GM12874 (cell line): Measurements from ENCODE around the gene ANKRD44.

Source experiments
- TF ChIP-seq, protein P1 (sequence below): IDR thresholded peaks from 2 replicates; pipeline ENCODE4 v1.5.1; 2011; ENCODE audit warnings: low read depth, mild to moderate bottlenecking, control low read depth, low read length, moderate library complexity; ENCODE audit not compliant: insufficient read depth

Gene ANKRD44

DNA sequence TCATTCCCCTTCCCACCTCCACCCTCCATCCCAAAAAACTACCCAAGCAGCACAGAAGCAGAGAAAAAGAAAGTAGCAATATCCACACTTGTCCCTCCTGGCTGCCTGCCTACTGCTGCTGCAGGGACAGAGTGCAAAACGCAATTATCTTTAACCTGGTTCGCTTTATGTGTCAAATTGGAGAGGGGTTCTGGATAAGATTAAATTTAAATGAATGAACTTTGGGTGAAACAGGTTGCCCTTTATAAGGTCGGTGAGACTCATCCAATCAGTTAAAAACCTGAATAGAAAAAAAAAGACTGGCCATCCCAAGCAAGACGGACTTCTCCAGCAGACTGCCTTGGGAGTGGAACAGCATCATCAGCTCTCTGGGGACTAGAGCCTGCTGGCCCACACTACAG is 62.6 kb downstream of the ANKRD44 start:
- TF ChIP-seq, protein P1, sequence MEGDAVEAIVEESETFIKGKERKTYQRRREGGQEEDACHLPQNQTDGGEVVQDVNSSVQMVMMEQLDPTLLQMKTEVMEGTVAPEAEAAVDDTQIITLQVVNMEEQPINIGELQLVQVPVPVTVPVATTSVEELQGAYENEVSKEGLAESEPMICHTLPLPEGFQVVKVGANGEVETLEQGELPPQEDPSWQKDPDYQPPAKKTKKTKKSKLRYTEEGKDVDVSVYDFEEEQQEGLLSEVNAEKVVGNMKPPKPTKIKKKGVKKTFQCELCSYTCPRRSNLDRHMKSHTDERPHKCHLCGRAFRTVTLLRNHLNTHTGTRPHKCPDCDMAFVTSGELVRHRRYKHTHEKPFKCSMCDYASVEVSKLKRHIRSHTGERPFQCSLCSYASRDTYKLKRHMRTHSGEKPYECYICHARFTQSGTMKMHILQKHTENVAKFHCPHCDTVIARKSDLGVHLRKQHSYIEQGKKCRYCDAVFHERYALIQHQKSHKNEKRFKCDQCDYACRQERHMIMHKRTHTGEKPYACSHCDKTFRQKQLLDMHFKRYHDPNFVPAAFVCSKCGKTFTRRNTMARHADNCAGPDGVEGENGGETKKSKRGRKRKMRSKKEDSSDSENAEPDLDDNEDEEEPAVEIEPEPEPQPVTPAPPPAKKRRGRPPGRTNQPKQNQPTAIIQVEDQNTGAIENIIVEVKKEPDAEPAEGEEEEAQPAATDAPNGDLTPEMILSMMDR, result no peak

DNA sequence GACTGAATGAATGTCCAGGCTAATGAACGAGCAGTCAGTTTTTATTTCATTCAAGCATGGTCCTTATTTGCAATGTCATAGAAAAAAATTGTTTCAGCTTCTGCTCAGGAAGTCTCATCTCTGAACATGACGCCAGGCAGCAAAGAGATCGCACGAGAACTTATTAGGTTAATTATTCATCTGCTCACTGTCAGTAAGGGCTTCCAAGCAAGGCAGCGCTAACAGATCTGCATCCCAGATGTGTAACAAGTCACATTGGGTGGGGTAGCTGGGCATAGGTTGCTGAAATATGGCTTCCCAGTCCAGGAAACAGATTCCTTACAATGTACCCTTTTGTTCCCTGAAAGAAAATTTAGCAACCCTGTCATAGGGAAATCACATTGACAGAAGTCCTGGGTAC is 63.5 kb downstream of the ANKRD44 start:
- TF ChIP-seq, protein P1, result no peak

GRCh38 chr2:197245829-197246804 is 64.5 kb downstream of the ANKRD44 start:
- TF ChIP-seq, protein P1, result no peak

DNA sequence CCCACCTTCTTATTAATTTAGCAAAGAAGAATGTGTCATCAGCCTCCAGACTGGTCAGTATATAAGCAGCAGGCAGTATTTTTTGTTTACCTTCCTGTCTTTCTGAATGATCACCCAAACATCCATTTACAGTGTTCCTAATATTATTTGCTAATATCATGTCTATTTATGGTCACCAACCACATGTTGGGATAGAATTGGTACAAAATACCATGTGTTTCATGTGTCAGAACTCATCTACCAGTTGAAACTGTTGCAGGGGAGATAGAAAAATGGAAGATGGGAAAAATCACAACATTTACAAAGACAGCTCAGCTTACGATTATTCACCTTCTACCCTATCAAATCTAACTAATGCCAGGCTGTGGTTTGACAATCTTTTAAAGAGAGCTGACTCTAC is 66.2 kb downstream of the ANKRD44 start:
- TF ChIP-seq, protein P1, result no peak

- TF ChIP-seq, protein P1, result no peak
These were observed 67.9 kb downstream of the ANKRD44 start for GRCh38 chr2:197242719-197243118.

DNA sequence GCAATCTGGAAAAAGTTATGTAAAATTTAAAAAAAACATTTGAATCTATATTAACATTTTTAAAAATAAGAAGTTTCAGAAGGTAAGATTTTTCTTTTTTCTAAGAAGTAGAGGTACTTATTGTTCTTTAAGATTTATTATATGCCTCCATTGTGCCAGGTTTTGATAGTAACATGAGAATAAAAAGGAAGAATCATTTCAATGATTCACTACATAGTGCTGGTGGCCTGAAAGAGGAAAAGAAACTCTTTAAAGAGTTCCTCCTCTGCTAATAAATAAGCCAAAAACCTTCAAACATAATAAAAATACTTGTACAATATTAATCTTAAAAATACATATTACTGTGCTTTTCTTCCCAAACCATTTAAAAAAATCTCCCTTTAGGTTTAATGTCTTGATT is 69.0 kb downstream of the ANKRD44 start:
- TF ChIP-seq, protein P1, result no peak

- TF ChIP-seq, protein P1, result no peak
These were observed 69.4 kb downstream of the ANKRD44 start for GRCh38 chr2:197241153-197241552.
